Stimulated activated CD8-positive, alpha-beta memory T cell treated with anti-CD3 and anti-CD28 coated beads, Interleukin-4, amount 100 ng/mL, for 48 hours (primary cell): Measurements from ENCODE around the gene CDH4.

ENCODE experiments used
- DNase-seq: peaks from one replicate; pipeline ENCODE4 v3.0.0-alpha.2; 2020

Gene CDH4

GRCh38 chr20:61895686-61896057 is 643.6 kb downstream of the CDH4 start:
- DNase-seq: no peak

GRCh38 chr20:61896058-61896961 is 644.2 kb downstream of the CDH4 start:
- peak; percentile 47 for DNase-seq

- DNase-seq: no peak
These were observed 645.6 kb downstream of the CDH4 start for GRCh38 chr20:61897401-61898295.

GRCh38 chr20:61898405-61898804 is 646.3 kb downstream of the CDH4 start:
- DNase-seq: no peak

- no peak for DNase-seq
These were observed 648.2 kb downstream of the CDH4 start for GRCh38 chr20:61900011-61900944.

DNA sequence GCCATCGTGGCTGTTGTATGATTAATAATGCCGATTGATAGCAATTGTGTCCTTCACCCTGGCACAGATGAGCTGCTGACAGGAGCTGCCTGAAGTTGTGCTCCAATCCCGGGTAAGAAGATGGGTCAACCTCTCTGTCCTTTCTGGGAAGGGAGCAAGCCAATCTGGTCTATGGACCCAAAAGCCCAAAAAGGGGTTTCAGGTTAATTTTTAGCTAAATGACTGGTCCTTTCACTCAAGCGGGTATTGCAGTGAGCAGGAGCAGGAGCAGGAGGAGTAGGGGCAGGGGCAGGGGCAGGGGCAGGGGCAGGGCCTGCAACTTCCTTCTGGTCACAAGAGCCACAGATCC is 648.9 kb downstream of the CDH4 start:
- no peak for DNase-seq

DNA sequence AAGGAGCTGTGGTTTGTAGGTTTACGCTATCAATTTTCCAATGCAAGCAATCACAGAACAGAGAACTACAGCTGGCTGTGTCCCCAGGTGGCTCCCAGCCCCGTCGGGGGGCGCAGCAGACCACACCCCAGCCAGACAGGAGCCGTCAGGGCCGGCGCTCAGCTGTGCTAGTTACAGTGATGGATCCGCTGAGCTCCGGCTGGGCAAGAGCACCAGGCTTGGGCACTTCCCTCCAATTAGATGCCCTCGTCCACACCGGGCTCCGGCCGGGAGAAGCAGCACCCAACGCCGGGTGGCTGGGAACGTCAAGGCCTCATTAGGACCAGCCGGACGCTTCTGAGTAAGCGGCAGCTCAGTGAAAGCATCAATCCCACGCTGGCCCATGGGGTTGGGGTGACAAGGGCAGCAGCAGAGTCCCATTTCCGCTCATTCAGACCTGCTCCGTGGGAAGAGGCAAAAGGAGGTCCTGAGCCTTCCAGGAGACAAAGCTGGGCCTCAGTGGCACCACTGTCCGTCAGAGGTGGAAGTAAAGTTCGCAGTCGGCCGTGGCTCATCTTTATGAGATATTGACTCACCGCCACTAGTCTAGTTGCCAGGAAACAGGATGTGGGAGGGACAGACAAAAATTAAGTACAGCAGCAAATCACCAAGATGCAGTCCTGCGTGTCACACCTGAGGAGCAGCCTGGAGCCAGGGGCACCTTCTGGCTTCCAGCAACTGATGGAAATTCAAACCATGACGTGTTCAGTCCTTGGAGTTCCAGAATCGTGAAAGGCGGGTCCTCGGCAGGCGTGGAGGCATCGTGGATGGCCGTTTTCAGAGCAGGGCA is 649.5 kb downstream of the CDH4 start:
- DNase-seq: no peak

- DNase-seq: no peak
These were observed 650.3 kb downstream of the CDH4 start for GRCh38 chr20:61902221-61902869.

- DNase-seq: no peak
These were observed 651.7 kb downstream of the CDH4 start for GRCh38 chr20:61903575-61904340.

DNA sequence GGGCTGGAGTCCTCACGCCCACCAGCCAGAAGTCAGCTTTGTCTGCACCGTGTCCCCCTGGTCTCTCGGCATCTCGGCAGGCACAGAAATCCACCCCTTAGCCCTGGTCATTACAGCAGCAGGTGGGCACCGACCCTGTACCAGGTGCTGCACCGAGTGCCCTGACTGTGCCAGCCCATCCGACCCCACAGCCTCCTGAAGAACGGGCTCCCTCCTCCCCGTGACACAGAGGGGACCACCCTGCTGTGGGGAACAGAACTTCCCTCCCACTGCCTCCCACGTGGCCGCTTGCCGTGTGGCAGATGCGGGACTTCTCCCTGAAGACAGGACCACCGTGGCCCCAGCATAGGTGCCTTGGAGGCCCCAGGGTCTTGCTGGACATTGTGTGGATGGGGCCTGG is 652.4 kb downstream of the CDH4 start:
- no peak for DNase-seq

DNA sequence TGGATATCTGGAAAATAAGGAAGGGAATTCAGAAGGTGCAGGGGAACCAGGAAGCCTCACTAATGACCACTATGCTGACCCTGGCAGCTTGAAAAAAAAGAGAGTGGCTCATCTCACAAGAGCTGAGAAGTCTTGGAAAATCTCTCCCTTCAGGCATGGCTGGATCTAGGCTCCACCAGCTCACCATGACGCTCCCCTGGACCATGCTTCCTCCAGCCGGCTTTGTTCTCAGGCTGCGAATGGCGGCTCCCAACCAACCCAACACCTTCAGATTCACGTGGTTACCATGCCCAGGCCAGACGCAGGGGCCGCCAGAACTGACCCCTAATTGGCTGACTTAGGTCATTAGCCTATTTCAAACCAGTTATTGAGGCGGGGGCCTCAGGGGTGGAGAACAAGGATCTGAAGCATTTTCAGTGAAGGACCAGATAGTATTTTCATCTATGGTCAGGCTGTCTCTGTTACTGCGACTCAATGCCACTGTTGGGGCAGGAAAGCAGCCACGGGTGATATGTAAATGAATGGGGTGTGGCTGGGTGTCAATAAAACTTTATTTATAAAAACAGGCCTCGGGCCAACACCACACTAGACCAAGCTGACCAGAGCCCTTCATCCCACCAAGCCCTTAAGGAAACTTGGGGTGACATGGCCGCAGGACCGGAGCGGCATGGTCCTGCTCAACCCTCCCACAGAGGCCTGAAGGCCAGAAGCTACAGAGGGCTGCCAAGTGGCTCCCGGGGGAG is 653.9 kb downstream of the CDH4 start:
- DNase-seq: no peak

DNA sequence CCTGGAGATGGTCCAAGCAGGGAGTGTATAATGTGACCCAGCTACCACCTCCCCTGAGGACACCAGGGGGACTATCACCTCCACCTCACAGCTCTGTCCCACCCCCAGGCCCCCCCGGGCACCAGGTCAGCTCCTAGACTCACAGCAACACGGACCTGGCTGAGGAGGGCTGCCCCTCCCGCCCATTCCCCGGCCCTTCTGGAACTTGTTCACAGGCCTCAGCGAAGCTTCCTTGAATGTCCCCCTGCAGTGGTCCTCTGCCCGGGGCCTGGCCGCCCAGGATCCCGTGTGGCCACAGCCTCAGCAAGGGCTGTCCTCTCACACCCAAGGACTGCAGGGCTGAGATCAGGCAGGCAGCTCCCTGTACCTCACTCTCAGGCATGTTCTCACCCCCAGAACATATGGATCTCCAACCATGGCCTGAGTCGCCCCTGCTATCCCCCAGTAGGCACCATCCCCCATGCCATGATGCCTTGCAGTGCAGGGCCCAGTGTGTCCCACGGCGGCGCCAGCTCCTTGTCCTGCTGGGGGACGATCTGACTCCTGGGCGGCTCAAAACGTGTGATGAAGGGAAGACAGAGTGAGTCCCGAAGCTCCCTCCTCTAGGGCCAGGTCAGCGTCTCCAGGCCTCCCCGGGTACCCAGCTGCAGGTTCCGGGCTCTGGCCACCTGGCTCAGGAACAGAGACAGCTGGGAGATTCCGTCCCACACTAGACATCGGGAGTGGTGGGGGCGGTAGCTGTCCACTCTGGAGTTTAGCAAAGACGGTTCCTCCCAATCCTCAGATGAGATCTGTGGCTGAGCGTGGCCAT is 655.2 kb downstream of the CDH4 start:
- no peak for DNase-seq

DNA sequence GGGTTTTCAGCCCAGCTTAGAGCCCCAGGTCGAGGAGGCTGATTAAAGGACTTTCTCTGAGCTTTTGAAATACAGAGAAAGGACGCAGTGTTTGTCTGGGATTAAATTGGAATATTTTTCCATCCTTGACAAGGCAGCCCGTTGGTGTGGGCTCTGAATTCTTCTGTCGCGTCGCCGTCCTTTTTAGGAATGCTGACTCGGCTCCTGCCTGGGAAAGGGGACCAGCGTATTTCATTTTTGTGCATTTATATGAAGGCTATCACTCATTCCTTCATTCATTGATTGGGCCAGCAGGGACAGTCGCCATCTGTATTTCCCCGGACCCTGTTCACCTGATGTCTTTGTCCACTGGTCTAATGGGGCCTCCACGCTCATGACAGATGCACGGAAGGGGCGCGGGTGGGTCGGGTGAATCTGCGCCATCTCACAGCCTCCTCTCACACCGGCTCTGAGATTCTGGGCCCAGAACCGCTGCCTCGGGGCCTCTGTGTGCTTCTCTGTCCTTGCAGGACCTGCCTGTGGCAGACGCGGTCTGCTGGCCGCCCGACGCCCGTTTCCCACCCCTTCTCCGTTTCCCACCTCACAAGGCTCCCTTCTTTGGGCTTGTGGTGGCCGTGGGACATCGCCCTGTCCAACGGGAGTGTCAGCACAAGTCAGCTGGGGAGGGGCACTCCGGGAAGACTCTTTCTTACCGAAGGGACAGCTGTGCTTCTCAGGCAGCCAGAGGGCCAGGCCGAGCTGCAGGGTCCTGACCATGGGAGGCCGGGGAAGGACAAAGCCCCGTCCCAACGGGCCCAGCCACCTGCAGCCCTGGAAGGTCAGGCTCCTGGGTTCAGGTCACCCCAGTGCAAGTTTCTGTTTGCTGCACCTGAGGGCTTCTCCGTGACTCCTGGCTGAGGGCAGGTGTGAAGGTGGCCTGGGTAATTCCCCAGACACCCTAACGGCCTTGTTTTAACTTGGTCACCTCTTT is 656.3 kb downstream of the CDH4 start:
- no peak for DNase-seq

GRCh38 chr20:61909028-61909427 is 657.0 kb downstream of the CDH4 start:
- no peak for DNase-seq

DNA sequence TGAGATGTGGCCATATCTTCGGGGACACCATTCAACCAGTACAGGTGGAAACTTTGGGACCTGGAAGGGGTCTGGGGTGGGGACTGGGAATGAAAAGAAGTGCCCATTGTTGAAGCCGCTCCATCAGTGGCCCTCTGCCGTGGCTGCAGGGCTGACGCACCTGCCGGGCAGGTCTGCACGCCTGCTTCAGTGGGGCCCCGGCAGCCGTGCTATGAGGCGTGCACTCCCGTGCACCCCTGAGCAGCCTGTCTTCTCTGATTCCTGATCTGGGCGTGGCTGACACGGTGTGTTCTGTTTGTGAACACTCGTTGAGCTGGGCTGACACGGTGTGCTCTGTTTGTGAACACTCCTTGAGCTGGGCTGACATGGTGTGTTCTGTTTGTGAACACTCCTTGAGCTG is 657.8 kb downstream of the CDH4 start:
- no peak for DNase-seq

DNA sequence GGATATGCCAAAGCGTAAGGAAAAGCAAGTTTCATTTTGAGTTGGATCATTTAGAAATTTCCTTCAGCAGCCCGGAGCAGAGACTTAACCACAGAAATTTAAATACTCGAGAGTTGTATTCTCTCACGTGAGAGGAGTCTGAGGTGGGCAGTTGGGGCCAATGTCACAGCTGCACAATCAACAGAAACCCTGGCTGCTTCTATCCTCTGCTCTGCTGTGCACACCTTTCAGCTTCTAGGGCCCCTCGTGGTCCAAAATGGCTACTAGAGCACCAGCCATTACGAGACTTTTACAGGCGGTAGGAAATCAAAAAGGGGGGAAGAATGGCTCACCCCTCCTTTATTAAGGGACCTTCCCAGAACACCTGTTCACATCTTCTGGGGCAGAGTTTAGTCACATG is 659.8 kb downstream of the CDH4 start:
- no peak for DNase-seq

DNA sequence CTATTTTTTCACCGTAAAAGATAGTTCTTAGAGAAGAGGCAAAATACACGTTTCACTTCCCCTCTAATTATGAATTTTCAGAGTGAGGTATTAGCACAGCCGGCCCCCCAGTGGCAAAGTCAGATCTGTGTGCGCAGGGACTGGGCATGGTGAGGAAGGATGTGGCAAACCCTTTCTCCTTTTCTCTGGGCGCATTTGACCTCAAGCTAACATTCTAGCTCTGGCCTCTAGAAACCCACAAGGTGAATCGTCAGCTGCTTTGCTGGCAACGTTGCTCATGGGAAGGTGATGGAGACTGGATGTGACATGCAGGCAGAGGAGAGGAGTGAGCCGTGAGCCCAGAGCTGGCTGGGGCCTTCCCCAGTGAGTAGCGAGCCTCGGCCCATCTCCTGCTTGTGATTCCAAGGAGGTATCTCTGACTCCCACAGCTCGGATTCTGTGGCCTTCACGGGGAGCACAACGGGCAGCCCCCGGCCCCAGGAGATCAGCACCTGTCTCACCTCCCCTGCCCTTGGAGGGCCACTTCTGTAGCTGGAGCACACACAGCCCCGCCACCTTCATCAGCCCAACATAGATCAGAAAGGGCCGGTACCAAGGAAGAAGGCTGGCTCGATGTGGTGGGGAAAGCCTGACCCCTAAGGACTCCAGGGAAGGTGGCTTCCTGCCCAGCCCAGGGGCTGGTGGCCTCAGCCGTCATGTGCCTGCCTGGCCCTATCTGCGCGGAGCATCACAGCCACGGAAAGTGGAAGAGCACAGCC is 660.8 kb downstream of the CDH4 start:
- DNase-seq: no peak
